Stimulated activated CD8-positive, alpha-beta memory T cell treated with anti-CD3 and anti-CD28 coated beads, Interleukin-7, amount 100 ng/mL, for 4 hours (primary cell): Measurements from ENCODE around the gene RASA3.
"Not testable (repeated sequence)": the region's sequence is repeated elsewhere in the genome, so short reads cannot be mapped to it uniquely, and the experiment has no call there.

Source experiments
- DNase-seq, 2 donors: peaks; one replicate each; pipeline ENCODE4 v3.0.0-alpha.2; 2020; ENCODE audit warnings: low read depth in 2 of 2

The RASA3 gene

DNA sequence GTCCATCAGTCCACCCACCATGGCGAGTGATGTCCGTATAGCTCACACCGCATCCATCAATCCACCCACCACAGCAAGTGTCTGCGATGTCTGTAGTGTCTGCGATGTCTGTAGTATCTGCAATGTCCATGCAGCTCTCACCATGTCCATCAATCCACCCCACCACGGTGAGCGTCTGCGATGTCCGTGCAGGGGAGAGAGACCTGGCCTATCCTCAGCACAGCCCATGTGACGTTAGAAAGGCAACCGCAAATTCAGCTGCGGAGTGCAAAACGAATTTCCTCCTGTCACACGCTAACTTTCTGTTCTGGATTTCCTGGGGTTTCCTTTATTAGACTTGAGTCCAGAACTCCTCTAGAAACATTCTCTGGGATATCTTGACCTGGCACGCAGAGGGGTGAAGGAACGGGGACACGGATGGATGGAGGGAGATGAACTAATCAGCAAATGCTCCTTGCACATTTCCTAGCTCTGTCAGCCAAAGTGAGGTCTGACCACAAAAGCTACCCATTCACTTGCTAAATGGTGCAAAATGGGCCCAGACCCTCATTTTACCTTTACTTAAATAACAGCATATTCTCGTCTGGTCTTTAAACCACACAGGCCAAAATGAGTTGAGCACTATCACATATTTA lies 18.3 kb downstream of the RASA3 start:
- DNase-seq = no peak

DNA sequence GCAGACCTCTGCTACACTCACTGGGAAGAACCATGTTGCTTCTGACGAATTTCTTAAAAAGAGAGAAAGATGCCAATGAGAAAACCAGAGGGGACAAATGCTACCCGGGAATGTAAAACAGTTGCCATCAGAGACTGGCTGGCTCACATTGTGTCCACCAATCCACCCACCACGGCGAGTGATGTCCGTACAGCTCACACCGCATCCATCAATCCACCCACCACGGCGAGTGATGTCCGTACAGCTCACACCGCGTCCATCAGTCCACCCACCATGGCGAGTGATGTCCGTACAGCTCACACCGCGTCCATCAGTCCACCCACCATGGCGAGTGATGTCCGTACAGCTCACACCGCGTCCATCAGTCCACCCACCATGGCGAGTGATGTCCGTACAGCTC lies 19.0 kb downstream of the RASA3 start:
- DNase-seq = not testable (repeated sequence)

DNA sequence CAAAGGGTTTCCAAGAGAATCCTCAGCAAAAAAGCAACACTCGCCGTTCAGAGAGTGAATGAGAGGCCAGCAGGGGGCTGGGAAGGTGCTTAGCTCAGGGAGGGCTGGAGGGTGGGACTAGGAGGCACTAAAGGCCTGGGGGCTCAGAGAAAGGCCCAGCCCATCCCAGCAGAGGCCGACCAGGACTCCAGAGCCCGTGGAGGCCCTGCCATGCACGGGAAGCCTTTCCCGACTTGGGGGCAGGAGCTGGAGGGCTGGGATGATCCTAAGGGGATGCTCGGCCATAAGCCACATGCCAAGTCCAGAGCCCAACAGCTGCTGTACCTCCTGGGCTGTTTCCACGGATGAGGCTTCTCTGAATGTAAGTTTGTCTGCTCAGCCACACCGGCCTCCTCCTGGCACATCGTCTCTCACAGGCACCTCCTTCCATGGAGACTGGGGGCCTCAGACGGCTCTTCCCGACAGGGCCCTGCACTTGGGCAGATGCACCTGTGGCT lies 19.5 kb downstream of the RASA3 start:
- DNase-seq = no peak

DNA sequence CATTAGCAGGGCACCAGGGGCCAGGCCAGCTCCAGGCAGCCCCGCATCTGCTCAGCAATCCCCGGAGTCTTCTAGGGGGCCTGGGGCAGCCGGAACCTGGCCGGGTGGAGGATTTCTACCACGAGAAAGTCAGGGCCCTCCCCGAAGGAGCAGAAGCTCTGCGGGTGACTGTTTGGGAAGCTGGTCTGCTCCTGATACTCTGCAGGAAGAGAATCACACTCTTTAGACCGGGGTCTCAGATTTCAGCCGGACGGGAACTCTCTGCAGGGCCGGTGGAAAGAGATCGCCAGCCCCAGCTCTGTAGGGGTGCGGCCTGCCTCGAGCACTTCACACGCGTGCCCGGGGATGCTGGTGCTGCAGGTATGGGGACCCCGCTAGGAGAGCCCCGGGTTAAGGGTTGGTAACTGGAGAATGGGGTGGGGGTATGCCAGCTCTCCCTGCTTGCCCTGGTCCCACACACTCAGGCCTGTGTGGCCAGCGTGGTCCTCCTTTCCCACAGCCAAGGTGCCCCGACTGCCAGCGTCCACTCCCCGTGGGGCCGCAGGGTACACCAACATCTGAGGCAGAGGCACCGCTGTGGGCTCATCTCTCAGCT lies 20.1 kb downstream of the RASA3 start:
- DNase-seq = no peak

DNA sequence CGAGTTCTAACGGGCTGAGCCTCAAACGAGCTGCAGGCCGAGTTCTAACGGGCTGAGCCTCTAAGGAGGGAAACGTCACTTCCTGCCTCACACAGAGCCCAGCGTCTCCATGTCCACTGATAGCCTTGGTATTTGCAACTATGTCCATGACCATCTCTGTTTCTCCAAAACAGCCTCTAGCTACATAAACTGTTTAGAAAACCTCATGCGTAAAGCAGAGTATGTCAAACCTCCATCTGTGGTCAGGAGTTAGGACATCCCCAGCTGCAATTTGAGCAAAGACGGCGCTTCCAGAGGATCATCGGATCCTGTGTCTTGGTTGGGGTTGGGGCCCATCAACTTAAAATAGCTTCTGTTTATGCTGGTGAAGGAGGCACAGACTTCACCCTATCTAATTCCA lies 20.8 kb downstream of the RASA3 start:
- no peak for DNase-seq

DNA sequence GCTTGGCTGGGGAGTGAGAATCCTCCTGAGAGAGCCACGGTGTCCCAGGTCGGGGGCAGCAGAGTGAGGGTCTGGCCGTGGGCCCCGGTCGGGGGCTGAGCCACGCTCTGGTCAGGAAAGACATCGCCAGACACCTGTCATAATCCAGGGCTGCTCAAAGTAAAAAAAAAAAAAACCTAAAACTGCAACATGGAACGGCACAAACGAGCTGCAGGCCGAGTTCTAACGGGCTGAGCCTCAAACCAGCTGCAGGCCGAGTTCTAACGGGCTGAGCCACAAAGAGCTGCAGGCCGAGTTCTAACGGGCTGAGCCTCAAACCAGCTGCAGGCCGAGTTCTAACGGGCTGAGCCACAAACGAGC lies 21.6 kb downstream of the RASA3 start:
- not testable (repeated sequence) for DNase-seq

DNA sequence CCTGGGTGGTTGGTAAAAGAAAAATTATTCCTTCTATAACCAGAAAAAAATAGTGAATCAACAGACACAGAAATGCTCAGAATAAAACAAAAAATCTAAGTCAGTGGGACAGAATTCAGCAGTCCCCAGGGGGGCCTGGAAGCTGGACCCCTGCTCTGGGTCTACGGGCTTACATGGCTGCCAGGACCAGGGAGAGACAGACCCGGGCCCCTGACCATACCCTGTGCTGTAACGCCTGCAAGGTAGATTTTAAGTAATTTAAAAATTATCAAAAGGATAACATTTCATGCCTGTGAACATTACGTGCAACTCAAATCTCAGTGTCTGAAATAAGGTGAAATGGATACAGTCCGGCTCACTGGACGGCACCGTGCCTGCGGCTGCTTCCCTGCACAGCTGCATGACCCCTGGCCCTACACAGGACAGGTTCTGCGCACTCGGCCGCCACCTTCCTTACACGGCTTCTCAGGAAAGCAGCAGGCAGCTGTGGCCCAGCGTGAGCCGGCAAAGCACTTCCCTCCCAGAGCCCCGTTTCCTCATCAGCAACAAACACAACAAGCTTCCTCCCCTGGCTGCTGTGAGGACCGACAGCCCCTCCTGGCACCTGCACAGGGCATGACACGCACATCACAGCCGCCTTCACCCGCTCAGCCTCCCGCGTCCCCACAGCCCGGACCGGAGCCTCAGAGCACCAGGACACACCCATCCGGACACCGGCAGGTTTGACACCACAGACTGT lies 22.2 kb downstream of the RASA3 start:
- peak; percentile 53 to 66 for DNase-seq

DNA sequence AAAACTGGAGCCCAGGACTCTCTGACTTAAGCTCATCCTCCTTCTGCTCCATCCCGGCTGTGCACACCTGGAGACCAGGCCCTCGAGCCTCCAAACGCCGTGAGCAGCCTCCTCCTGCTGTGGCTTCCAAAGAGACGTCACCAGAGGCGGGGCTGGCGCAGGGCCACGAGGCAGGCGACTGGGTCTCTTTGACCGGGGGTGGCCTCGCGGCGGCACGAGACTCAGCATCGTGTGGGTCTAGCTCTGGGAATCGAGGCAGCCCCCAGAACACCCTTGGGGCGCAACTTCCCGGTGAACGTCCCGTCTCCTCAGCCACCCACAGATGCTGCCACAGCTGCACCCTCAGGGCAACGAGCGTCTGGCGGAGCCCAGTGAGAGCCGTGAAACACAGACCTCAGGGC lies 22.8 kb downstream of the RASA3 start:
- DNase-seq = no peak

DNA sequence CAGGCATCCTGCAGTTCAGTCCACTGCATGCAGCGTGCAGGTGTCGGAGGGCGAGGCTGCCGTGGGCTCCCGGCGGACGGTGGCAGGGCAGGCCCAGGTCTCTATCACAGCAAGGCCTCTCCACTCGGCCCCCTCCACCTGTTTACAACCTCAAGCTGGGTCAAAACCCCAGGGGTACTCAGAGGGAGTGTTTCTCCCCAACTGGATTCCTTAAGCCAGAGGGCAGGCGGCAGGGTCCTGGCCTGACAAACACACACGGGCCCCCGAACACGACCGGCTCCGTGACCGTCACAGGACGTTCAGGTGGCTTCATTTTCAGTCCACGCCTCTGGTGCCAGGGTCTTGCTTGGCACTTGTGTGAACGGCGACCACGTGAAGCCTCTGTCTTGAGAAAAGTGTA lies 23.5 kb downstream of the RASA3 start:
- DNase-seq = no peak

DNA sequence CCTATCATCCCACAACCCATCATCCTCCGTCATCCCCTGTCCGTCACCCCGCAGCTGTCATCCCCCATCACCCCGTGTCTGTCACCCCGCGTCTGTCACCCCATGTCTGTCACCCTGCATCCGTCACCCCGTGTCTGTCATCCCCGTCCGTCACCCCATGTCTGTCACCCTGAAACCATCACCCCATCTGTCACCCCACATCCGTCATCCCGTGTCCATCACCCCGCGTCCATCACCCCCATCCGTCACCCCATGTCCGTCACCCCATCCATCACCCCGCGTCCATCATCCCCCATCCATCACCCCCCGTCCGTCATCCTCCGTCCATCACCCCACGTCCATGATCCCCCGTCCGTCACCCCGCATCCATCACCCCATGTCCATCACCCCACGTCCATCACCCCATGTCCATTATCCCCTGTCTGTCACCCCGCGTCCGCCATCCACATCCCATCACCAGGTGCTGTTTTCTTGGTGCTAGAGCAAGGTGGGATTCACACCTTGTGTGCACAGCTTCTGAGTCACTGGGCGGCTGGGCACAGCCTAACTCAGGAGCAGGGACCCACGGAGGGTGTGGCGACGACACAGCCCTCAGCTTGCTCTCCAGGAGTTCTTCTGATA lies 24.2 kb downstream of the RASA3 start:
- DNase-seq = peak in 1 of 2 donors; percentile 38

DNA sequence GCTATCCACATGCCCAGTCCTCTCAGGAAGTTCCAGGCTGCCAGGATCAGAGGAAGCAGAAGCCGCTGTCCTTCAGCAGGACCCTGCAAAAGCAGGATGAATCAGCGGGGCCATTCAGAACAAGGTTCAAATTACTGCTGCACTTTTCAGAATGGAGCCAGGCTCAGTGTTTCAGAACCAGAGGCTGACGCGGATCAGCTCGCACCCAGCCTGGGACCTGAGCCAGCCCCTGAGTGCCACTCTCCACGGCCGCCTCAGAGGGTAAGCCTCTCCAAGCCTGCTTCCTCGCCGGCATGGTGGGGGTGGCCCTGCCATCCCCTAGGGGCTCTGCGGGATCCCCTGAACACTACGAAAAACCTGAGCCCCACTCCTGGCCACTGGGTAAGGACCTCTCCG lies 24.7 kb downstream of the RASA3 start:
- DNase-seq = no peak

DNA sequence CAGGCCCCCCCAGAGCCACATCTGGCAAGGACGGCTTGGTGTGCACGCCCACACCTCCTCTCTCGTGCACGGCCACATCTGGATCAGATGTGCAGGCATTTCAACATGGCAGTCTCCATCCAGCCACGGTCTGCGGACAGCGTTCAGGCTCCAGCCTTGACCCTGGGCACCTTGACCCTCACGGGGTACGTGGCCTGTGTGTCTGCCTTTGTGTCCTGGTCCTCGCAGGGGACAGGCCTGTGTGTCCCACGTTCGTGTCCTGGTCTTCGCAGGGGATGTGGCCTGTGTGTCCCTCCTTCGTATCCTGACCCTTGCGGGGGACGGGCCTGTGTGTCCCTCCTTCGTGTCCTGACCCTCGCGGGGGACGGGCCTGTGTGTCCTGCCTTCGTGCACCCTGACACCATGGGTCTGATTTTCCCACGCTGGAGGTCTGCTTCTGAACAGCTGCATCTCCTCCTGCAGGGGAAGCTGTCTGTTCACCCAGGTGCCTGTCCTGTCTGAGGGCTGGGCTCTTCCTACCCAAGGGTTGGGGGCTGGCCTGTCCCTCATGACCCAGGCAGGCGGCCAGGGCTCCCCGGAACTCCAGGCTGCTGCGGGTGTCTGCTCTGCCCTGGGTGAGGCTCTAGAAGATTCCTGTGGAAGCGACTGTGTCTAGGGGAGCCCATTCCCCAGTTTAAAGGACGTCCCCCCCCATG lies 25.3 kb downstream of the RASA3 start:
- no peak for DNase-seq

DNA sequence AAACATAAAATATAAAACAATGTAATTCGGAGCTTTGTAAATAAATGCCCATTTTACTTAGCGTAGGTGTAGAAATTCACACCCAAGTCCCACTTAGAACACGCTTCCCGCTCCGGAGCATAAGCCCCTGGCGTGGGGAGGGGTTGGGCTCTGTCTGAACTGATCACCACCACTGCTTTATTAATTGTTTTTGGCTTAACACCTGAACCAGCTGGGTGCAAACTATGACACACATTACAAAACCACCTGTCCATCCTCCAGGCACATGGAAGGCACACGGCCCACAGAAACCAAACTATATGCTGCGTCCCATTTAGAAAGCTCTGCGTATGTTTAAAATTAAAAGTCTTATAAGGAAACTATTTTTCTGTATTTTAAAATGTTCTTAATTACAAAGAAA lies 25.9 kb downstream of the RASA3 start:
- DNase-seq = no peak

DNA sequence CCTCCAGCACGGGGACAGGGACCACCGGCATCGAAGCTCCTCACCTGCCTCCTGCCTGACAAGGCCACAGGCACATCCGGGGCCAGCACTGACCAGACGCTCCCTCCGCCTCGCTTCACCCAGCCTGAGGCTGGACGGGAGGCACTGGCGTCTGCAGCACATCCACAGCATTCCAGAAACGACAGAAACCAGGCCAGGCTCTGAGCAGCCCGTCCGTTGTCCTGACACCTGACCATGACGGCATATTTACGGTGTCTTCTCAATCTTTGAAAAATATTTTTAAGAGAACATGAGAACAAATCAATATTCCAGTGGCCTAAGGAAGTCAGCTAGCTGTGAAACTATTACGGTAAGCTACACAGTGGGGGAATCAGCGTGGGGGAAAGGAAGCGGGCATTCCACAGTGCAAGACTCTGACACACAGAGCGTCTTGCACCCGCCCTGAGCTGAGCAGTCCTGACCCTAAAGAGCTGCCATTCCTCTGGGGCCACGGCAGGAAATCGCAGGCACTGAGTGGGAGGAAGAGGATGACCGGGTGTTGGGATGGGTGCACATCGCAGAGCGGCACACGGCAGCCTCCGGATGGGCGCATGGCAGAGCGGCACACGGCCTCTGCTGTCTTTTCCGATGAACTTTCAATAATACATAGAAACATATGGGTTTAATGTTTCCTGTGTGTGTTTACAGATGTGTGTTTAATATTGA lies 26.8 kb downstream of the RASA3 start:
- no peak for DNase-seq

DNA sequence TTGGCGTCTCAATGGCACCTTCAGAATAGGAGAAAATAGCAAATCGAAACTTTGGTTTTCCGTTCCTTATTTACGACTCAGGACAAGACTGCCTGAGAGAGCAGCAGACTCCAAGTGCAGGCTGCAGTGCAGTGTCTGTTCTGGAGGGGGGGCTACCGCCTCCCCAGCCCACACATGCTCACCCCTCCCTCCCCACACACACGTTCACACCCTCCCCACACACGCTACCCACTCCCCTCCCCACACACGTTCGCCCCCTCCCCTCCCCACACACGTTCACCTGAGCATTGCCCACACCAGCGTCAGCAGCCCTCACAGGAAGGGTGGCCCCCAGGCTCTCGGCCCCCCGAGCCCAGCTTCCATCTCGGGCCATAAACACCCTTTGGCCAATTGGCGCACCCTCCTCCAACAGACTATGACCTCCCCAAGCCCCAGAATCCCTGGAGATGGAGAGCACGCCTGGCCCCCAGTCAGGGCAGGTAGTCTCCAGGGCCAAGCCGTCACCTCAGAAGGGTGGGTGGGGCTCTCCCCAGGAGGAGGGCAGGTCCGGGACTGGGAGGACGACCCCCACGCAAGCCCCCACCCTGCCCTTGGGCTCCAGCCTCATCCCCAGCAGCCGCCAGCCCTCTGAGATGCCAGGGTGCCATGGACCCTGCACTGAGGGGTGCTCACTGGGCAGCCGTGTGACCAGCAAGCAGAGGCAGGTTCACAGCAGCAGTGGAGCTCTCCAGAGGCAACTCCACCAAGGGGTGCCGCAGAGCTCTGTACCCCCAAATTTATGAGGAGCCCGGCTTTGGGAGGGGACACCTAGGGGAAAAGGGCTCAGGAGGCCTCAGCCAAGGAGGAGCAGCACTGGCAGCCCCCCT lies 27.5 kb downstream of the RASA3 start:
- DNase-seq = no peak

DNA sequence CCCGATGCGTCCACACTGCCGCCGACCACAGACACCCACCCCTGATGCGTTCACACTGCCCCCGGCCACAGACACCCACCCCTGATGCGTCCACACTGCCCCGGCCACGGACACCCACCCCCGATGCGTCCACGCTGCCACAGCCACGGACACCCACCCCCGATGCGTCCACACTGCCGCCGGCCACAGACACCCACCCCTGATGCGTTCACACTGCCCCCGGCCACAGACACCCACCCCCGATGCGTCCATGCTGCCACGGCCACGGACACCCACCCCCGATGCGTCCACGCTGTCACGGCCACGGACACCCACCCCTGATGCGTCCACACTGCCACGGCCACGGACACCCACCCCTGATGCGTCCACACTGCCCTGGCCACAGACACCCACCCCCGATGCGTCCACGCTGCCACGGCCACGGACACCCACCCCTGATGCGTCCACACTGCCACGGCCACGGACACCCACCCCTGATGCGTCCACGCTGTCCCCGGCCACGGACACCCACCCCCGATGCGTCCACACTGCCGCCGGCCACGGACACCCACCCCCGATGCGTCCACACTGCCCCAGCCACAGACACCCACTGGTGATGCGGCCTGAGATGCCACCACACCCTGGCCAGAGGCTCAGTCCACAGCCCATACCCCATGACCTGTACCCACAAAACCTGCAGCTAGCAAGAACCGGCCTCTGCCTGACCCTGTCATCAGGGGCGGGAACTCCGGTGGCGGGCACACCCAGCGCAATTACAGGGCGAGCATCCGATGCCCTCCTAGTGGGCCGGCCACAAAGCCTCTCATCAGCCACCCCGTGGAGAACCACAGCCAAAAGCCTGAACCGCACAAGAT lies 28.4 kb downstream of the RASA3 start:
- DNase-seq = no peak

DNA sequence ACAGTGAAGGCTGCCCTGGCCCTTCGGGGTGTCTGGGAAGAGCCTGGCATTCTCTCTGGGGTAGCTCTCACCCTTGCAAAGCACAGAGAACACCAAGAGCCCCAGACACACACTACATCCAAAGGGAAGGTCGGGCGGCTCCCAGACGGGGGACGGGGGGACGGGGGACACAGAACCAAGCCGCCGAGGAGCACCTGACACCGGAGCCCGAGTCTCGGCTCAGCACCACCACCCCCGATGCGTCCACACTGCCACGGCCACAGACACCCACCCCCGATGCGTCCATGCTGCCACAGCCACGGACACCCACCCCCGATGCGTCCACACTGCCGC lies 29.2 kb downstream of the RASA3 start:
- DNase-seq = not testable (repeated sequence)

DNA sequence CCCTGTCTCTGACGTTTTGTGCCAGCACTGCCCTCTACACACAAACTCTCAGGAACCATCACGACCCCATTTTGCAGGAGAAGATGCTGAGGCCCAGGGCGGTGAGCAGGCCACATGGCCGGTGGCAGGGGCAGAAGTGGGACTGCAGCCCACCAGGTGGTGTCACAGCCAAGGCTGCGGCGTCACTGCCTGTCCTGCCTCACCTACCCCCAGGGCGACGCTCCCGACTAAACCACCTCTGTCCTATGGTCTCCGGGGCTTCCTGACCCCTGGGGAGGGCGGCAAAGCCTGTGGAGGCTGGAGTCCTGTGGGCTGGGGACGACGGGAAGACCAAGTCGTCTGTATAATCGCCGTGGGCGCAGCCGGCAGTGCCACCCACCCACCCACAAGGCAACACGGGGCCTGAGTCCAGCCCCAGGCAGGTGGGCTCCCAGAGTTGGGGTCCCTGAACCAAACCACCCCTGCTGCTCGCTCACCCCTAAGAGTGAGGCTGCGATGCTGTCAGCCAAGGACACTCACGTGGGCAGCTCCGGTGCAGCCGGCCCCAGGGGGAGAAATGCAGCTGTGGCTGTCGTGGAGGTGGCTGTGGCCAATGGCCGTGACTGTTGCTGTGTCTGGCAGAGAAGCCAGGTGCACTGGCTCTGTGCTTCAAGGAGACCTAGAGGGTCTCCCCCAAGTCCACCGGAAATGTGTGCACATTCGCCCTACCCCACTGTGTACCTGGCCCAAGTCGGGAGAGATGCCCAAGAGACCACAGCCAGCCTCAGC lies 29.7 kb downstream of the RASA3 start:
- no peak for DNase-seq

DNA sequence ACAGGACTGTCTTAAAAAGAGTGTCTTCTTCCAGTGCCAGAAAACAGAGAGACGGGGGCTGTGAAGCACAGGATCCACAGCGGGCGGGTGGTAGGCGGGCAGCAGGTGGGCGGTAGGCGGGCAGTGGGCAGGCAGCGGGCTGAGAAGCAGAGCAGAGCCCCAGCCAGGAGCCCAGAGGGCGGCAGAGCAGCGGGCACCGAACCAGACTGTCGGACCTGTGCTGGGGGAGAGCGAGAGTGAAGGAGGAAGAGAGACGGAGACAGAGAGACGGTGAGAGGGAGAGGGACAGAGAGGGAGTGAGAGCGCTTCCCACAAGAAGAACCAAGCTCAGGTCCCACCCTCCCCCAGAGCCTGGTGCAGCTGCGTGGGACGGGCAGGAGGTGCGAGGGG lies 30.3 kb downstream of the RASA3 start:
- DNase-seq = no peak
